GM20000 (cell line): Measurements from ENCODE around the gene KLF12.

Experiments
- DNase-seq: peaks from one replicate; pipeline ENCODE4 v3.0.0; 2012; ENCODE audit warnings: low spot score
- CTCF ChIP-seq: IDR thresholded peaks from 2 replicates; pipeline ENCODE4 v1.5.1; 2012; ENCODE audit warnings: mild to moderate bottlenecking, control low read depth; ENCODE audit errors: extremely low read depth, missing control alignments

The KLF12 gene

DNA sequence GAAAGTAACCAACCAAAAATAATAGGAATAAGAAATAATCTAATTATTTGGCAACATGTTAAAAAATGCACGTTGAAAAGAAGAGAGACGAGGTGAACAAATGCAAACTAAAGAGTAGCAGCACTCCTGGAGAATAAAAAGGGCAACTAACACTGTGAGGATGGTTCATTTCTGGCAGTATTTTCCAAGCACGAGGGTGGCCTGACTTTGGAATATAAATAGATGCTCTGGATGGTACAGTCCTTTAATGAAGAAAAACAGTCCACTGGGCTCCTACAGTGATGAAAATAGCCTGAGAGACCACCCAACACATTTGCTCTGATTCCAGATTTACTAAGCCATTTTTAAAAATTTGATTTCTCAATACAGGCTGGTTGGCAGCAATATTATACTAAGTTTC is 17.7 kb upstream of the KLF12 start:
- no peak for TF ChIP-seq CTCF
- no peak for DNase-seq

- no peak for TF ChIP-seq CTCF
- DNase-seq = no peak
Observed at GRCh38 chr13:74148352-74148751, 14.1 kb upstream of the KLF12 start.

- no peak for DNase-seq
- no peak for TF ChIP-seq CTCF
Observed at GRCh38 chr13:74145249-74145975, 11.2 kb upstream of the KLF12 start.

- no peak for DNase-seq
- no peak for TF ChIP-seq CTCF
Observed at GRCh38 chr13:74144269-74144668, 10.1 kb upstream of the KLF12 start.

GRCh38 chr13:74142257-74142656 is 8.1 kb upstream of the KLF12 start:
- DNase-seq = no peak
- no peak for TF ChIP-seq CTCF

GRCh38 chr13:74138241-74138640 is 4.0 kb upstream of the KLF12 start:
- TF ChIP-seq CTCF = no peak
- DNase-seq = no peak

DNA sequence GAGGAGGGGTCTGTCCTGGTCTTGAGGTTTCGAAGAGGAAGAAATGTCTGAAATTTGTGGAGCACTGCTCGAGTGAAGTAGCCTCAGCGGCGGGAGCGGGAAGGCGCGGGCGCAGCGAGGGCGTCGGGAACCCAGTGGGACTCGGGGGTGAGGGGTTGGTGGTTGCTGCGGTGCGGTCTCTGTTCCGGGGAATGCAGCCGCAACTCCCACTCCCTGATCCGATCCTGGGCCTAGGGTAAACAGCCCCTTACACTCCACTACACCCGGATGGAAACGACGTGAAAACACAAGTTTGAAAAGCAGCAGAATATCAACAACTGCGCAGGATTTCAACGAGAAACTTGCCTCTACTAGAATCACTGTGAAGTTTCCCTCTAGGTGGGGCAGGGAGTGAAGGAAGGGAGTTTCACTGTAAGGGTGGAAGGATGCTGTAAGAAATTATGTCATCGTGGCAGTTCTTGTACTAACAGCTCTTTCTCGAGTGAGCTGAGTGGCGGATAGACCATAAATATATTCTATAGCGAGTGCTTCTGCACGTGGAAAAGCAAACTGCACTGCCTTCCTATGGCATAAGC is 2.0 kb upstream of the KLF12 start:
- DNase-seq = peak; percentile 15
- no peak for TF ChIP-seq CTCF
